WTC11 (cell line): ENCODE results near the gene MXRA8. TPM values are rescaled to one million over a fixed set of nuclear protein-coding genes. Genes with fewer than 3 reads are reported as not detected.
"Not testable (repeated sequence)": the region's sequence is repeated elsewhere in the genome, so short reads cannot be mapped to it uniquely, and the experiment has no call there.

Experiments
- ATAC-seq: fragments of 200-7000 bp; cut with Tn5 transposase; 2 replicates; pipeline ENCODE4 v1.10.0; 2021; ENCODE audit warnings: mild to moderate bottlenecking, moderate library complexity
- CTCF ChIA-PET: fragments of 300-600 bp; sonication (Branson Sonifier 250); formaldehyde crosslinking; loops from one replicate; lab custom pipeline; 2021; ENCODE audit warnings: antibody characterized with exemption; lab: Charles Lee
- POLR2A ChIA-PET: fragments of 350-600 bp; sonication (Branson Sonifier 250); formaldehyde crosslinking; loops from one replicate; lab custom pipeline; 2021; ENCODE audit warnings: antibody characterized with exemption; lab: Charles Lee
- DNase-seq: peaks from one replicate; pipeline ENCODE4 v3.0.0; 2021; ENCODE audit warnings: low spot score
- H3K27ac Mint-ChIP-seq: 2 replicates; pipeline ENCODE4 v1.8.0; 2021; ENCODE audit warnings: mixed read lengths
- H3K27me3 Mint-ChIP-seq: 2 replicates; pipeline ENCODE4 v1.8.0; 2021; ENCODE audit warnings: low read depth, mild to moderate bottlenecking, moderate library complexity, mixed read lengths
- H3K36me3 Mint-ChIP-seq: 2 replicates; pipeline ENCODE4 v1.8.0; 2021; ENCODE audit warnings: mixed read lengths
- H3K4me1 Mint-ChIP-seq: 2 replicates; pipeline ENCODE4 v1.8.0; 2022; ENCODE audit warnings: mixed read lengths
- H3K4me3 Mint-ChIP-seq: 2 replicates; pipeline ENCODE4 v1.8.0; 2021; ENCODE audit warnings: mild to moderate bottlenecking, moderate library complexity, mixed read lengths
- H3K9me3 Mint-ChIP-seq: 2 replicates; pipeline ENCODE4 v1.8.0; 2021; ENCODE audit warnings: mixed read lengths
- AFF4 ChIP-seq: sonication (generic); formaldehyde crosslinking; IDR thresholded peaks from 2 replicates; pipeline ENCODE4 v1.8.1; 2023; ENCODE audit warnings: mild to moderate bottlenecking, missing genetic modification reagents, borderline replicate concordance
- ATF1 ChIP-seq: sonication (generic); formaldehyde crosslinking; IDR thresholded peaks from 2 replicates; pipeline ENCODE4 v1.8.1; 2023; ENCODE audit warnings: mild to moderate bottlenecking, moderate library complexity, missing genetic modification reagents
- ATF6 ChIP-seq: sonication (generic); formaldehyde crosslinking; IDR thresholded peaks from 2 replicates; pipeline ENCODE4 v1.8.1; 2023; ENCODE audit warnings: mild to moderate bottlenecking, missing genetic modification reagents
- ETV6 ChIP-seq: sonication (generic); formaldehyde crosslinking; IDR thresholded peaks from 2 replicates; pipeline ENCODE4 v1.8.1; 2022; ENCODE audit warnings: mild to moderate bottlenecking, missing genetic modification reagents
- FOXJ3 ChIP-seq: sonication (generic); formaldehyde crosslinking; IDR thresholded peaks from 2 replicates; pipeline ENCODE4 v1.9.0; 2021; ENCODE audit warnings: missing genetic modification reagents, mild to moderate bottlenecking, borderline replicate concordance
- FOXP1 ChIP-seq: sonication (generic); formaldehyde crosslinking; IDR thresholded peaks from 2 replicates; pipeline ENCODE4 v1.8.0; 2022; ENCODE audit warnings: missing genetic modification reagents, mild to moderate bottlenecking, moderate library complexity, borderline replicate concordance
- MXD4 ChIP-seq: fragments of 250-450 bp; sonication (Bioruptor Pico); IDR thresholded peaks from 2 replicates; pipeline ENCODE4 v1.8.0; 2021; ENCODE audit warnings: mild to moderate bottlenecking, moderate library complexity, borderline replicate concordance
- NFYB ChIP-seq: sonication (generic); formaldehyde crosslinking; conservative IDR thresholded peaks from 2 replicates; pipeline ENCODE4 v1.8.0; 2022; ENCODE audit warnings: low read depth, missing genetic modification reagents
- RELA ChIP-seq: sonication (generic); formaldehyde crosslinking; IDR thresholded peaks from 2 replicates; pipeline ENCODE4 v1.8.1; 2022; ENCODE audit warnings: missing genetic modification reagents, mild to moderate bottlenecking, borderline replicate concordance
- STAT6 ChIP-seq: sonication (generic); formaldehyde crosslinking; conservative IDR thresholded peaks from 2 replicates; pipeline ENCODE4 v1.8.1; 2023; ENCODE audit warnings: mild to moderate bottlenecking, low read depth, missing genetic modification reagents, moderate library complexity
- ZBTB21 ChIP-seq: sonication (generic); formaldehyde crosslinking; IDR thresholded peaks from 2 replicates; pipeline ENCODE4 v1.8.1; 2023; ENCODE audit warnings: mild to moderate bottlenecking, missing genetic modification reagents, borderline replicate concordance
- ZNF138 ChIP-seq: sonication (generic); formaldehyde crosslinking; conservative IDR thresholded peaks from 2 replicates; pipeline ENCODE4 v1.8.1; 2022; ENCODE audit warnings: mild to moderate bottlenecking, moderate library complexity, missing genetic modification reagents
- total RNA-seq: library from RNA; stranded (reverse); gene quantifications from 3 replicates; pipeline ENCODE4 v1.2.3, GENCODE V29; 2021
- TF ChIP-seq, protein P1 (sequence below): sonication (generic); formaldehyde crosslinking; IDR thresholded peaks from 2 replicates; pipeline ENCODE4 v1.8.0; 2022; ENCODE audit warnings: mild to moderate bottlenecking, missing genetic modification reagents
- TF ChIP-seq, protein P2 (sequence below): sonication (generic); formaldehyde crosslinking; IDR thresholded peaks from 2 replicates; pipeline ENCODE4 v1.8.1; 2023; ENCODE audit warnings: mild to moderate bottlenecking, moderate library complexity, missing genetic modification reagents

MXRA8 gene
- total RNA-seq, 1 experiment from 2014 or later = 6.7 TPM

DNA sequence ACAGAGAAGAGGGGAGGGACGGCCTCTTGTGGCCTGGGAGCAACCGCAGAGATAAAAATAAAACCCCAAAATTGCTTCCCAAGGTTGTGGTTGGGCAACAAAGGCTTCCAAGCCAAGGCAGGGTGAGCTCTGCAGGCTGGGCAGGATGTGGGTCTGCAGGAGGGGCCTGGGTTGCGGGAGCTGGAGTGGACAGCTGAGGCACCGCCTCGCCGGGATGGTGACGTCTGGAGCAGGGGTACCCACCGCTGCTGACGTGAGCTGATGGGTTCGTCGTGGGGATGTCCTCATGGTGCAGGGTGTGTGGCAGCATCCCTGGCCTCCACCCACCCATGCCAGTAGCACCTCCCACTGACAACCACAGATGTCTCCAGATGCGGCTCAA is 13.0 kb upstream of the MXRA8 start:
- H3K27ac Mint-ChIP-seq = no peak overlapping the region
- TF ChIP-seq ZBTB21 (CRISPR knock-in tag) (no peak), AFF4 (CRISPR knock-in tag) (no peak), ATF1 (no peak), ZNF138 (no peak), FOXP1 (no peak), NFYB (CRISPR knock-in tag) (no peak), FOXJ3 (CRISPR knock-in tag) (no peak)
- TF ChIP-seq, protein P1, sequence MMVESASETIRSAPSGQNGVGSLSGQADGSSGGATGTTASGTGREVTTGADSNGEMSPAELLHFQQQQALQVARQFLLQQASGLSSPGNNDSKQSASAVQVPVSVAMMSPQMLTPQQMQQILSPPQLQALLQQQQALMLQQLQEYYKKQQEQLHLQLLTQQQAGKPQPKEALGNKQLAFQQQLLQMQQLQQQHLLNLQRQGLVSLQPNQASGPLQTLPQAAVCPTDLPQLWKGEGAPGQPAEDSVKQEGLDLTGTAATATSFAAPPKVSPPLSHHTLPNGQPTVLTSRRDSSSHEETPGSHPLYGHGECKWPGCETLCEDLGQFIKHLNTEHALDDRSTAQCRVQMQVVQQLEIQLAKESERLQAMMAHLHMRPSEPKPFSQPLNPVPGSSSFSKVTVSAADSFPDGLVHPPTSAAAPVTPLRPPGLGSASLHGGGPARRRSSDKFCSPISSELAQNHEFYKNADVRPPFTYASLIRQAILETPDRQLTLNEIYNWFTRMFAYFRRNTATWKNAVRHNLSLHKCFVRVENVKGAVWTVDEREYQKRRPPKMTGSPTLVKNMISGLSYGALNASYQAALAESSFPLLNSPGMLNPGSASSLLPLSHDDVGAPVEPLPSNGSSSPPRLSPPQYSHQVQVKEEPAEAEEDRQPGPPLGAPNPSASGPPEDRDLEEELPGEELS (CRISPR knock-in tag) = no peak

DNA sequence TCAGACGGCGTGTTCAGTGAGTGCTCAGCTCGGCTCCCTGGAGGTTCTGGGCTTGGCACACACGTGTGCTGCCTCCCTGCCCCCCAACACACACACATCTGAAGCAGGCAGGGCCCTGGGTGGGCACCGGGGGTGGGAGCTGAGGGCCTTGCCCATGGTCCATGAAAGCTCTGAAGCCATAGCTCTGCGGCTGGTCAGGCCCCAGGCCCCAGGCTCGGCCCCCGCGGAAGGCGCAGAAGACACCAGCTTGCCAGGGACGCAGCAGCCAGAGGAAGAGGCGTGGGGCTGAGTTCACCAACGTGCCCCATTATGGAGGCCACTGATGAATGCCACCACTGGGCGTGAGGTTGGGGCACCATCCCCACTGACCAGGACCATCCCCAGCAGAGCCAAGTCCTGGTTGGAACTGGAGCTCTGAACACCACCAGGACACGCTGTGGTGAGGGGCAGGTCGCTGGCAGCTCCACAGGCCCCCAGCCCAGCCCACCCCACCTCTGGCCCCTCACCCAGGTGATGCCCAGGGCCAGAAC is 12.5 kb upstream of the MXRA8 start:
- no peak for TF ChIP-seq FOXJ3 (CRISPR knock-in tag)
- no peak for TF ChIP-seq ETV6 (CRISPR knock-in tag)
- TF ChIP-seq, protein P2, sequence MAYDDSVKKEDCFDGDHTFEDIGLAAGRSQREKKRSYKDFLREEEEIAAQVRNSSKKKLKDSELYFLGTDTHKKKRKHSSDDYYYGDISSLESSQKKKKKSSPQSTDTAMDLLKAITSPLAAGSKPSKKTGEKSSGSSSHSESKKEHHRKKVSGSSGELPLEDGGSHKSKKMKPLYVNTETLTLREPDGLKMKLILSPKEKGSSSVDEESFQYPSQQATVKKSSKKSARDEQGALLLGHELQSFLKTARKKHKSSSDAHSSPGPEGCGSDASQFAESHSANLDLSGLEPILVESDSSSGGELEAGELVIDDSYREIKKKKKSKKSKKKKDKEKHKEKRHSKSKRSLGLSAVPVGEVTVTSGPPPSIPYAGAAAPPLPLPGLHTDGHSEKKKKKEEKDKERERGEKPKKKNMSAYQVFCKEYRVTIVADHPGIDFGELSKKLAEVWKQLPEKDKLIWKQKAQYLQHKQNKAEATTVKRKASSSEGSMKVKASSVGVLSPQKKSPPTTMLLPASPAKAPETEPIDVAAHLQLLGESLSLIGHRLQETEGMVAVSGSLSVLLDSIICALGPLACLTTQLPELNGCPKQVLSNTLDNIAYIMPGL (CRISPR knock-in tag) = no peak
- TF ChIP-seq ATF6 (CRISPR knock-in tag) = no peak
- no peak for TF ChIP-seq MXD4 (CRISPR knock-in tag)
- TF ChIP-seq STAT6 = no peak
- TF ChIP-seq RELA (CRISPR knock-in tag) = no peak
- CTCF ChIA-PET = interaction anchor here (1.1 to 2.2 kb wide), 7 partner anchors 12 to 79 kb away, joined by 3 to 8 read pairs (median 4); partner anchors contain the start of gene MXRA8
- Mint-ChIP-seq H3K27ac (no peak overlapping the region), H3K27me3 (peaks cover 10% of the 10 kb centered on the region; the same call in 1 of the 2 replicates), H3K36me3 (peaks cover 8% of the 10 kb centered on the region; the same call in 1 of the 2 replicates), H3K9me3 (no peaks in the 10 kb centered on the region), H3K4me3 (no peak overlapping the region), H3K4me1 (peaks cover 3% of the 10 kb centered on the region; the same call in 1 of the 2 replicates)
- POLR2A ChIA-PET = interaction anchor here (1.4 kb wide), 1 partner anchor 13 kb away, joined by 4 read pairs; no protein-coding TSS in a partner anchor
- ATAC-seq = no peak
- no peak for DNase-seq

More for the DNA sequence above, 13.0 kb upstream of the MXRA8 start:
- Mint-ChIP-seq H3K4me1 (peaks cover 3% of the 10 kb centered on the region; the same call in 1 of the 2 replicates), H3K9me3 (no peaks in the 10 kb centered on the region), H3K36me3 (peaks cover 8% of the 10 kb centered on the region; the same call in 1 of the 2 replicates), H3K27me3 (peaks cover 10% of the 10 kb centered on the region; the same call in 1 of the 2 replicates), H3K4me3 (no peak overlapping the region)
- ChIA-PET POLR2A (interaction anchor here (0.6 to 1.4 kb wide), 4 partner anchors 14 to 20 kb away, joined by 3 to 4 read pairs (median 4); no protein-coding TSS in a partner anchor), CTCF (interaction anchor here (0.5 to 2.2 kb wide), 16 partner anchors 9 to 168 kb away, joined by 3 to 12 read pairs (median 4); partner anchors contain the start of genes CCNL2 and MXRA8)
- DNase-seq (no peak), ATAC-seq (no peak)

- H3K4me1 Mint-ChIP-seq, ATAC-seq, H3K36me3 Mint-ChIP-seq, H3K9me3 Mint-ChIP-seq, DNase-seq, H3K4me3 Mint-ChIP-seq, H3K27ac Mint-ChIP-seq, POLR2A ChIA-PET: not testable (repeated sequence)
- CTCF ChIA-PET = interaction anchor here (0.6 to 2.2 kb wide), 5 partner anchors 11 to 55 kb away, joined by 3 to 8 read pairs (median 4); partner anchors contain the start of gene MXRA8
- peaks cover 12% of the 10 kb centered on the region for H3K27me3 Mint-ChIP-seq
Observed at GRCh38 chr1:1370094-1370493, 11.7 kb upstream of the MXRA8 start.
